Left renal cortex interstitium (tissue), 4 donors: Measurements from ENCODE around the gene CLEC9A. TPM values are rescaled to one million over a fixed set of nuclear protein-coding genes. Genes with fewer than 3 reads are reported as not detected.
A peak's percentile ranks its signal among the peaks of the same experiment; 100 is the strongest.
"Not testable (repeated sequence)": the region's sequence is repeated elsewhere in the genome, so short reads cannot be mapped to it uniquely, and the experiment has no call there.

Source experiments
- DNase-seq, 4 donors: peaks; one replicate each; pipeline ENCODE4 v3.0.0-alpha.2; 2013; ENCODE audit warnings: low read depth in 4 of 4, low spot score in 2 of 4, missing footprints in 1 of 4
- polyA plus RNA-seq, 4 donors: library from polyadenylated mRNA; unstranded; fragments of 120-200 nt; gene quantifications; one replicate each; pipeline ENCODE4 v1.2.1, GENCODE V29; 2013; ENCODE audit not compliant: insufficient read length in 4 of 4

Gene CLEC9A
- polyA plus RNA-seq, result under 1 TPM; 0.25 to 0.56 (median 0.54) TPM

- DNase-seq, result no peak
These were observed at the start of gene CLEC9A for GRCh38 chr12:10030446-10030845. Gene CLEC9A, plus strand, starts transcription at chr12:10030682. Its CDS starts 22,006 bp downstream, at chr12:10052688.

DNA sequence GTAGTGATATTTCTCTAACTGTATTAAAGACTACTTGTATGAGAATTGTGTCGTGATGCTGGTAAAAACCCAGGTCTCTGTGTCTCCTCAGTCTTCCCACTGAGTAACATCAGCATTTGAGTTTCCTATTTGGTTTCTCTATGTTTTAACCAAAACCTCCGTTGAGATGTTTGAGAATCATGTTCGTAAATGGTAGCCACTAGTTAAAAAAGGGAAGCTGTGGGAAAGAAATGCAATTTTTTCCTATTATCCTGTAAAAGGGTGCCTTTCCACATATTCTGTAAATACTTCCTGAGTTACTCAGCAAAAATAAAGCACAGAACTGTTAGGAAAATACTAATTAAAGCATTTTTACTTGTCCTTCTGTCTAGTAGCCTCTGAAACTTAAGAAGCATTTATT is 38.6 kb upstream of the CLEC9A start:
- DNase-seq, result no peak

GRCh38 chr12:9992296-9992695 is 38.2 kb upstream of the CLEC9A start:
- no peak for DNase-seq

- DNase-seq, result no peak
These were observed 31.5 kb upstream of the CLEC9A start, which contains the start of gene CLEC1B for GRCh38 chr12:9999016-9999415. Gene CLEC1B, minus strand, starts transcription at chr12:9999121. Its CDS starts 21 bp downstream, at chr12:9999100.

DNA sequence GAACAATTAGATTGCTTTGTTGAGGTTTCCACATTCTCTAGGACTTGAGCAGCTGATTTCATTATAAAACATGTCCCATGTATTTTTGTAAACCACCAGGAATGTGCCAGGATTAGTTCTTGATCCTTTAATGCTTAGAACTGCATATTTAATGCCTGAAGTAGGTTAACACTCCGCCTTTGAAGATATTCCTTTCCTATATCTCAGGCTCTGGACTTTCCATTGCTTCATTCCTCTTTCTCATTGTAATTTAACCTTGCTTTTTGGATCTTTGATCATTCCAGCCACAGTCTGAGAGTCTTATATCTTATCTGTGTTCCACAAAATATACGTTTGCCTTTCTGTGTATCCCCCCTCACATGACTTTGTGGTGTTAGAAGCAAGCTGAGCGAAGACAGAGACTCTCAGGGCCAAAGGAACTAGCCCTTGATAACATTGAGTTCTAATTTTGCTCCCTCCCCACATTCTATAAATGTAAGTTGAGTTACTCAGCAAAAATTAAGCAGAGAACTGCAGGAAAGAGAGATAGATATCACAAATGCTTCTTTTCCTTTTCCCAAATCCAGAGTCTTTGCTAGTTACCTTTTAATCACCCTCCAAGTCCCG is 29.2 kb upstream of the CLEC9A start:
- DNase-seq, result no peak

DNA sequence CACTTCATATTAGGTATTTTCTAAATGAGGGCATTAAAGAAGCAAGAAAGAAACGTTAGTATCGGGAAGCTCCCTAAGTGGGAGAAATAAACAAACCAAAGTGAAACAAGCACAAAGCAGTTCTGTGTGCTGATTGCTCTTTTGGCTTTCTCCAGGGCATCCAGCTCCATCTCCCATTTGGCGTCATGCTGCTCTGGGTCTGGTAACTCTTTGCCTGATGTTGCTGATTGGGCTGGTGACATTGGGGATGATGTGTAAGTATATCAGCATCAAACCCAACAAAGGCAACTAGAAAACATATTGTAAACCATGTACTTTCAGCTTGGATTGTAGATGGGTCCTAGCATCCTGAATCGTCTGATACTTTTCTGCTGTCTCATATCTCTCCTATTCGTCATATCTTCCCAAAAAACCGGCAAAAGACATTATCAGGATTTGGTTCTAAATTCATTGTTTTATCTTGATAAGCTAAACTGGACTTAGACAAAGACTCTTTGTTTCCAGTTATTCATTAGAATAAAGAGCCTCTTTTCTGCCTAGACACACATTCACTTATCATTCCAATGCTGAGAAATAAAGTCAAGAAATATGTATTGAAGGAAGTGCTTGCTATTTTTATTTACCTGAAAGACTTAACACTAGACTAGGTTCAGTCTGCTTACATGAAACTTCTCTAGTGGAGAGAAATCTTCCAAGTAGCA is 17.7 kb upstream of the CLEC9A start:
- no peak for DNase-seq

GRCh38 chr12:10015450-10015849 is 15.0 kb upstream of the CLEC9A start:
- DNase-seq, result no peak

DNA sequence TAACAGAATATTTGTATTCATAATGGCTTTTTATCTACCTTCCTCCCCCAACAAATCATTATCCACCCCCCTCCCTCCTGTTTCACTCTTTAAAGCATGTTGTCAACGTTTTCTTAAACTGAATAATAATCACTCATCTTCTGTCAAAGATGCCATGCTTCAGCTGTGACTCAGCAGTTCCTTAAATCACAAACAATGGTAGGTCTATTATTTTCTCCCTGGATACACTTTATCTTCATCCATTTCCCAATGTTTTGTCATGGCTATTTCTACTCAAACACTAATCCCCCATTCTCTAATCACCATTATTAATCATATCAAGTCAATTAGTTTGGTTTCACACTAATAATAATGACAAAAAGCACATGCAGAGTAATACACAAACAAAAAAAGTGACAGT is 13.6 kb upstream of the CLEC9A start:
- no peak for DNase-seq

GRCh38 chr12:10018386-10018785 is 12.1 kb upstream of the CLEC9A start:
- no peak for DNase-seq

- no peak for DNase-seq
These were observed 9.1 kb upstream of the CLEC9A start for GRCh38 chr12:10021342-10021741.

DNA sequence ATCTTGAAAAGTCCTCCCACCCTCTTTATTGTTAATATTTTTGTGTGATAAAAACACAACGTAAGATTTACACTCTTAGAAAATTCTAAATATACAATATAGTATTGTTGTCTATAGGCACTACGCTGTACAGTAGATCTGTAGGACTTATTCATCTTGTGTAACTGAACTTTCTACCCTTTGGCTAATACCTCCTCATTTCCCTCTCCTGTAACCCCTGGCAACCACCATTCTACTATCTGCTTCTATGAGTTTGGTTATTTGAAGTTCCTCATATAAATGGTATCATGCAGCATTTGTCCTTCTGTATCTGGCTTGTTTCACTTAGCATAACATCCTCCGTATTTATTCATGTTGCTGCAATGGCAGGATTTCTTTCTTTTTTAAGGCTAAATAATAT is 5.2 kb upstream of the CLEC9A start:
- no peak for DNase-seq

- not testable (repeated sequence) for DNase-seq
These were observed 3.8 kb upstream of the CLEC9A start for GRCh38 chr12:10026666-10027065.

DNA sequence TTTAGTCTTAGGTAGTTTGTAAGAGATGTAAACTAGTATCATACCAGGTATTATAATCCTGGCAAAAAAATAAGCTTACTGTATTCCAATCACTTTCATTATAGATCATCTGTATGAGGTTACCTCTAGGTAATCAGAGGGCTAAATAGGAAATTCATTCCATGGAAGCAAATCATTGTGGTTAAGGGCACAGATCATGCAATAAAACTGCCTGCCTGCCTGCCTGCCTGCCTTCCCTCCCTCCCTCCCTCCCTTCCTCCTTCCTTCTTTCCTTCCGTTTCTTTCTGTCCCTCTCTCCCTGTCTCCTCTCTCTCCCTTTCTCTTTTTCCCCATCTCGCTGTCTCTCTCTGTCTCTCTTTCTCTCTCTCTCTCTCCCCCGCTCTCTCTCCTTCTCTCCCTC is 3.2 kb upstream of the CLEC9A start:
- no peak for DNase-seq

DNA sequence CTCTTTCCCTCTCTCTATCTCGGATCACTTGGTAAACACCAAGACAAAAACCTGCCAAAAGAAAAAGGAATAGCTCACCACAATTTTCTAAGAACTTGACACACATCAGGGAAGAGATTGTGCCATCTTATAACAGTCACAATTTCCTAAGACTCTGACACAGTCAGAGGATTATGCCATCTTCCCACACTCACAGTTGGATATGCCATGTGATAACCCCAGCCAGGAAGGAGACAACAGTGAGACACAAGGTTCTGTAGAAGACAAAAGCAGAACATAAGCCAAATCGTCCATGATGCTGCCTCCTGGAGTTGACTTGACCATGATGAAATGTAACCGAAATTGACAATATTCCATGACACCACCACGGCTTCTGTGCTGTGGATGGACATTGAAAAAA is 2.8 kb upstream of the CLEC9A start:
- no peak for DNase-seq

DNA sequence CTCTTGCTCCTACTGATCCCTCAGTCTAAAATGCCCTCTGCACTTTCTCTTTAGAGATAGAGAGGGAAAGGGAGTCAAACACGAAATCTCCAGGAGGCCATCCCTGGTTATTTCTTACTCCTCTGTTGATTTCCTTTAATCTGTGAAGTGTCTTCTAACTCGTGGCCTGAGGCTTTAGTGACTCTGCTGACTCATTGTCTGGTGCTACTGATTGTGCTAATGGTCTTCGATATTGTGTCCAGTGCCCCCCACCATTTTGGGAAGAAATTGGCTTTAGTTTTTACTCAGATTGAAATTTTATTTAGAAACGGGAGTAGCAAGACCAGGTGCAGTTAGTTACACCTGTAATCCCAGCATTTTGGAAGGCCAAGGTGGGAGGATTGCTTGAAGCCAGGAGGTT is 839 bp downstream of the CLEC9A start:
- no peak for DNase-seq

- no peak for DNase-seq
These were observed 1.3 kb downstream of the CLEC9A start for GRCh38 chr12:10031771-10032175.

GRCh38 chr12:10033783-10034545 is 3.5 kb downstream of the CLEC9A start:
- DNase-seq, result peak in 1 of 4 donors; percentile 2

DNA sequence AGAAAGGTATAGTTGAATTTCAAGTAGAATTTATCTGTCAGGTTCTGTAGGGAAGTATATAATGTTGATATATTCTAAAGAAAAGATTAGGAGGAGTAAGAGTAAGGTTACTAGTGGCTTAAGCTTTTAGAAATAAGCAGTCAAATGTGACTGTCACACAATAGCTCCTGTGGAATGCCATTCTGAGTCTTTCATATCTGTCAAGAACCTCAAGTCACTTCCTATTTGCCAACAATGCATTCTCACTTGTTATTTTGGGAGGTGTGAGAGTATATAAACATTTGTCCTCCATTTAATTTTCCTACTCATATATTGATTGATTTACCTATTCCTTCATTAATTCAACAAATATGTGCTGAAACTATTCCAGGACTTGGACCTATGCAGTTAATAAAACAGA is 11.7 kb downstream of the CLEC9A start:
- no peak for DNase-seq

GRCh38 chr12:10048526-10048925 is 18.0 kb downstream of the CLEC9A start:
- DNase-seq, result no peak

DNA sequence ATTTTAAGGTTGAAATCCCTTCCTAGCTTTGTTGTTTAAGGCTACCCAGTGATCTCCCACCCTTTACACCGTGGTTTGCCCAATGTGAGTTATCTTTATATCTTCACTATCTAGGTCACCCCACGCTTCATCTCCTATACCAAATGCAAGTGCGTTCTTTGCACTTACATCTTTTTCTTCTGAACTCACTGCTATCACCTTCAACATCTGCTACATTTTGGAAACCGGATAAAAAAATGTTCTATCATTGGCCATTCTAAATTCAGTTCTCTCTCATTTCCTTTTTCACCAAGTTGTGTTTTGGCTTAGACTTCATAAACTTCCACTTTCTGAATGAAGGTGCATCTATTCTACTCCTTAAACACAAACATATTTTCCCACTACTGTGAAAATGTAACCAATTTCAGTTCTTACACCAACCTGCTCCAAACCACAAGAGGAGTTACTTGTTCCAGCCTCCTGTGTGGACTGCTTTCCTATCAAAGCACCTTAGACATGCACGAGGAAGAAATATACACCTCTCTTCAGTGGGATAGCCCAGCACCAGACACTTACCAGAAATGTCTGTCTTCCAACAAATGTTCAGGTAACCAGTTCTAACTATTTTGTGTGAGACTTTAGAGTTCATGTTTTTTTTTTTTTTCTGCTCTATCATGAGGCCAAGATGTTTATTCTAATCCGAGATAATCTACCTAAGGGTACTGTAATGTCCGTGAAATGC is 21.9 kb downstream of the CLEC9A start:
- DNase-seq, result no peak

DNA sequence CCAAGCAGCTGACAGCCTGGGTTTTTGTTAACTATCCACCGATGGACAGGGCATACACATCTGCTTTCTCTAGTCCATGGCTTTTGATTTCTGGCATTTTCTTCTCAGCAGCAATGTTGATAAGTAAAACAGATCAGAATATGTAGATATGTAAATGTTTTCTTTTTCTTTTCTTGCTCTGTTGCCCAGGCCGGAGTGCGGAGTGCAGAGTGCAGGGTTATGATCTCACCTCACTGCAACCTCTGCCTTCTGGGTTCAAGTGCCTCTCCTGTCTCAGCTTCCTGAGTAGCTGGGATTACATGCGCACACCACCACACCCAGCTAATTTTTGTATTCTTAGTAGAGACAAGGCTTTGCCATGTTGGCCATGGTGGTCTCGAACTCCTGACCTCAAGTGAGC is 27.9 kb downstream of the CLEC9A start:
- no peak for DNase-seq
